ENCODE data around the gene KLHL30. TPM values are rescaled to one million over a fixed set of nuclear protein-coding genes. Genes with fewer than 3 reads are reported as not detected.

Gene KLHL30
- total RNA-seq, 1 donor, result under 0.01 TPM

GRCh38 chr2:238105506-238106338 lies 32.7 kb upstream of the KLHL30 start:
- H3K79me2 ChIP-seq (ENCODE audit: insufficient read depth, low read length), result no peaks in the 10 kb centered on the region
- TF ChIP-seq, protein P1, sequence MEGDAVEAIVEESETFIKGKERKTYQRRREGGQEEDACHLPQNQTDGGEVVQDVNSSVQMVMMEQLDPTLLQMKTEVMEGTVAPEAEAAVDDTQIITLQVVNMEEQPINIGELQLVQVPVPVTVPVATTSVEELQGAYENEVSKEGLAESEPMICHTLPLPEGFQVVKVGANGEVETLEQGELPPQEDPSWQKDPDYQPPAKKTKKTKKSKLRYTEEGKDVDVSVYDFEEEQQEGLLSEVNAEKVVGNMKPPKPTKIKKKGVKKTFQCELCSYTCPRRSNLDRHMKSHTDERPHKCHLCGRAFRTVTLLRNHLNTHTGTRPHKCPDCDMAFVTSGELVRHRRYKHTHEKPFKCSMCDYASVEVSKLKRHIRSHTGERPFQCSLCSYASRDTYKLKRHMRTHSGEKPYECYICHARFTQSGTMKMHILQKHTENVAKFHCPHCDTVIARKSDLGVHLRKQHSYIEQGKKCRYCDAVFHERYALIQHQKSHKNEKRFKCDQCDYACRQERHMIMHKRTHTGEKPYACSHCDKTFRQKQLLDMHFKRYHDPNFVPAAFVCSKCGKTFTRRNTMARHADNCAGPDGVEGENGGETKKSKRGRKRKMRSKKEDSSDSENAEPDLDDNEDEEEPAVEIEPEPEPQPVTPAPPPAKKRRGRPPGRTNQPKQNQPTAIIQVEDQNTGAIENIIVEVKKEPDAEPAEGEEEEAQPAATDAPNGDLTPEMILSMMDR (IDR thresholded peaks at IDR 0.05; ENCODE audit: extremely low read depth, low read depth, low read length), result no peak

GRCh38 chr2:238106339-238106697 lies 32.1 kb upstream of the KLHL30 start:
- TF ChIP-seq, protein P1 (IDR thresholded peaks at IDR 0.05; ENCODE audit: extremely low read depth, low read depth, low read length), result no peak
- Histone ChIP-seq H3K4me1 (ENCODE audit: insufficient read depth, low read length) (no peaks in the 10 kb centered on the region), H3K27ac (ENCODE audit: low read depth, low read length) (no peak overlapping the region), H3K4me3 (ENCODE audit: insufficient read depth, low read length) (no peak overlapping the region), H3K9me3 (ENCODE audit: low read depth, low read length) (no peaks in the 10 kb centered on the region), H4K20me1 (ENCODE audit: insufficient read depth, low read length) (no peaks in the 10 kb centered on the region), H3K36me3 (ENCODE audit: insufficient read depth, low read length) (no peaks in the 10 kb centered on the region), H3K79me2 (ENCODE audit: insufficient read depth, low read length) (no peaks in the 10 kb centered on the region), H3K4me2 (ENCODE audit: insufficient read depth, low read length) (no peak overlapping the region), H2AFZ (ENCODE audit: low read length) (no peak overlapping the region), H3K27me3 (ENCODE audit: insufficient read depth, low read length) (no peaks in the 10 kb centered on the region)
- peak; percentile 62 for DNase-seq (ENCODE audit: insufficient read length, low spot score, missing footprints)

More at GRCh38 chr2:238105506-238106338, 32.7 kb upstream of the KLHL30 start:
- no peak overlapping the region for H3K27ac ChIP-seq (ENCODE audit: low read depth, low read length)
- no peaks in the 10 kb centered on the region for H3K9me3 ChIP-seq (ENCODE audit: low read depth, low read length)
- no peaks in the 10 kb centered on the region for H3K27me3 ChIP-seq (ENCODE audit: insufficient read depth, low read length)
- H2AFZ ChIP-seq (ENCODE audit: low read length), result no peak overlapping the region
- H4K20me1 ChIP-seq (ENCODE audit: insufficient read depth, low read length), result no peaks in the 10 kb centered on the region
- H3K4me3 ChIP-seq (ENCODE audit: insufficient read depth, low read length), result no peak overlapping the region
- no peaks in the 10 kb centered on the region for H3K36me3 ChIP-seq (ENCODE audit: insufficient read depth, low read length)
- H3K4me2 ChIP-seq (ENCODE audit: insufficient read depth, low read length), result no peak overlapping the region
- DNase-seq (ENCODE audit: insufficient read length, low spot score, missing footprints), result peak; percentile 75
- no peaks in the 10 kb centered on the region for H3K4me1 ChIP-seq (ENCODE audit: insufficient read depth, low read length)

GRCh38 chr2:238106698-238107524 lies 31.6 kb upstream of the KLHL30 start:
- Histone ChIP-seq H4K20me1 (ENCODE audit: insufficient read depth, low read length) (no peaks in the 10 kb centered on the region), H3K27me3 (ENCODE audit: insufficient read depth, low read length) (no peaks in the 10 kb centered on the region), H3K36me3 (ENCODE audit: insufficient read depth, low read length) (no peaks in the 10 kb centered on the region), H2AFZ (ENCODE audit: low read length) (no peak overlapping the region), H3K27ac (ENCODE audit: low read depth, low read length) (no peak overlapping the region), H3K4me2 (ENCODE audit: insufficient read depth, low read length) (peak overlapping the region; percentile 32), H3K79me2 (ENCODE audit: insufficient read depth, low read length) (no peaks in the 10 kb centered on the region), H3K4me1 (ENCODE audit: insufficient read depth, low read length) (no peaks in the 10 kb centered on the region), H3K9me3 (ENCODE audit: low read depth, low read length) (no peaks in the 10 kb centered on the region), H3K4me3 (ENCODE audit: insufficient read depth, low read length) (no peak overlapping the region)
- peak; percentile 88 for DNase-seq (ENCODE audit: insufficient read length, low spot score, missing footprints)
- TF ChIP-seq, protein P1 (IDR thresholded peaks at IDR 0.05; ENCODE audit: extremely low read depth, low read depth, low read length), result peak; percentile 23
